SH-SY5Y (cell line): Measurements from ENCODE around the gene CDH8.

Experiments used
- GATA2 ChIP-seq: IDR thresholded peaks from 2 replicates; pipeline ENCODE4 v1.6.1; 2011; ENCODE audit warnings: mild to moderate bottlenecking, low read depth, low read length
- GATA3 ChIP-seq: IDR thresholded peaks from 2 replicates; pipeline ENCODE4 v1.6.1; 2011; ENCODE audit warnings: low read depth, mild to moderate bottlenecking, low read length, moderate library complexity

- TF ChIP-seq GATA2 (no peak), GATA3 (no peak)
Measured at GRCh38 chr16:62034231-62035114, 1.8 kb downstream of the CDH8 start.
